HCT116 (cell line): ENCODE data around the gene NCBP3.

Source experiments
- EGR1 ChIP-seq: IDR thresholded peaks from 2 replicates; pipeline ENCODE4 v1.6.1; 2012; ENCODE audit warnings: low read depth
- POLR2A ChIP-seq: IDR thresholded peaks from 2 replicates; pipeline ENCODE4 v1.7.0; 2011; ENCODE audit warnings: borderline replicate concordance; ENCODE audit not compliant: insufficient read depth, insufficient read length; ENCODE audit errors: extremely low read depth
- RAD21 ChIP-seq: IDR thresholded peaks from 2 replicates; pipeline ENCODE4 v1.6.1; 2012; ENCODE audit warnings: low read depth, mild to moderate bottlenecking
- SIN3A ChIP-seq: IDR thresholded peaks from 2 replicates; pipeline ENCODE4 v1.6.1; 2012; ENCODE audit warnings: low read depth
- SP1 ChIP-seq: IDR thresholded peaks from 2 replicates; pipeline ENCODE4 v1.6.1; 2012; ENCODE audit warnings: low read depth
- YY1 ChIP-seq: IDR thresholded peaks from 2 replicates; pipeline ENCODE4 v1.6.1; 2011; ENCODE audit warnings: low read length, low read depth, moderate library complexity, mild to moderate bottlenecking; ENCODE audit not compliant: insufficient replicate concordance; ENCODE audit errors: extremely low read depth
- ZFX ChIP-seq: fragments of 450-650 bp; IDR thresholded peaks from 2 replicates; pipeline ENCODE4 v1.6.1; 2017
- ZNF274 ChIP-seq: fragments of 200-500 bp; sonication (Bioruptor generic); IDR thresholded peaks from 2 replicates; pipeline ENCODE4 v1.6.1; 2014; ENCODE audit warnings: mild to moderate bottlenecking, low read depth, low read length, inconsistent platforms
- TF ChIP-seq, protein P1 (sequence below), 3 experiments: fragments of 200-600 bp in 1 of 3; sonication (generic) in 1 of 3; IDR thresholded peaks in 2 of 3; conservative IDR thresholded peaks in 1 of 3; 2 replicates each; pipeline ENCODE4 v1.5.1; 2012 to 2017; ENCODE audit warnings: low read depth in 2 of 3, low read length in 2 of 3, antibody characterized with exemption in 1 of 3, borderline replicate concordance in 1 of 3, control low read depth in 1 of 3, mild to moderate bottlenecking in 1 of 3, mixed read lengths in 1 of 3, mixed run types in 1 of 3, moderate library complexity in 1 of 3; ENCODE audit not compliant: insufficient read depth in 1 of 3
- TF ChIP-seq, protein P2 (sequence below): IDR thresholded peaks from 2 replicates; pipeline ENCODE4 v1.6.1; 2012; ENCODE audit warnings: low read depth
- TF ChIP-seq, protein P3 (sequence below): IDR thresholded peaks from 2 replicates; pipeline ENCODE4 v1.6.1; 2012

DNA sequence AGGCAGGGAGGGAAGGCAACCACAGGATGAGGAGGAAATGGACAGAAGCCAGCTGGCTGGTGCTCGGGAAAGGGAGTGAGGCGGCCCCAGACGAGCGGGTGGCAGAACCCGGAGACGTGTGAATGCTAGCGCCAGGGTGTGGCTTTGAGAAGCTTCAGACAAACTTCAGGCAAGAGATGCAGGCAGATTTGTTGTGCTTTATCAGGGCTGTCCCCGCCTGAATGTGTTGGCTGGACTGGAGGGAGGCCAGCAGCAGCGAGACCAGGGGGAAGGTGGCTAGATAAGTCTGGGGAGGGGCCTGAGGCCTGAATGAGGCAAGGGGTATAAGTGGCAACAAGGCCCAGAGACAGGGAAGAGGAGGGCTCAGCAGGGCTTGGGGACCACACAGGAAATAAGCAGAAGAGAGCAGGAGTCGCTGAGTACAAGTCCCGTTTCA, 24.8 kb upstream of the NCBP3 start:
- TF ChIP-seq ZNF274 (no peak), POLR2A (no peak), YY1 (no peak), SIN3A (no peak), SP1 (no peak), EGR1 (no peak), RAD21 (no peak), ZFX (no peak)
- TF ChIP-seq, protein P1, sequence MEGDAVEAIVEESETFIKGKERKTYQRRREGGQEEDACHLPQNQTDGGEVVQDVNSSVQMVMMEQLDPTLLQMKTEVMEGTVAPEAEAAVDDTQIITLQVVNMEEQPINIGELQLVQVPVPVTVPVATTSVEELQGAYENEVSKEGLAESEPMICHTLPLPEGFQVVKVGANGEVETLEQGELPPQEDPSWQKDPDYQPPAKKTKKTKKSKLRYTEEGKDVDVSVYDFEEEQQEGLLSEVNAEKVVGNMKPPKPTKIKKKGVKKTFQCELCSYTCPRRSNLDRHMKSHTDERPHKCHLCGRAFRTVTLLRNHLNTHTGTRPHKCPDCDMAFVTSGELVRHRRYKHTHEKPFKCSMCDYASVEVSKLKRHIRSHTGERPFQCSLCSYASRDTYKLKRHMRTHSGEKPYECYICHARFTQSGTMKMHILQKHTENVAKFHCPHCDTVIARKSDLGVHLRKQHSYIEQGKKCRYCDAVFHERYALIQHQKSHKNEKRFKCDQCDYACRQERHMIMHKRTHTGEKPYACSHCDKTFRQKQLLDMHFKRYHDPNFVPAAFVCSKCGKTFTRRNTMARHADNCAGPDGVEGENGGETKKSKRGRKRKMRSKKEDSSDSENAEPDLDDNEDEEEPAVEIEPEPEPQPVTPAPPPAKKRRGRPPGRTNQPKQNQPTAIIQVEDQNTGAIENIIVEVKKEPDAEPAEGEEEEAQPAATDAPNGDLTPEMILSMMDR (IDR thresholded peaks at IDR 0.05 in 2 of 3, conservative IDR thresholded peaks at IDR 0.05 in 1 of 3; ENCODE audit: borderline replicate concordance in 1 of 3, insufficient read depth in 1 of 3, low read depth in 2 of 3, low read length in 2 of 3), result no peak
- TF ChIP-seq, protein P2, sequence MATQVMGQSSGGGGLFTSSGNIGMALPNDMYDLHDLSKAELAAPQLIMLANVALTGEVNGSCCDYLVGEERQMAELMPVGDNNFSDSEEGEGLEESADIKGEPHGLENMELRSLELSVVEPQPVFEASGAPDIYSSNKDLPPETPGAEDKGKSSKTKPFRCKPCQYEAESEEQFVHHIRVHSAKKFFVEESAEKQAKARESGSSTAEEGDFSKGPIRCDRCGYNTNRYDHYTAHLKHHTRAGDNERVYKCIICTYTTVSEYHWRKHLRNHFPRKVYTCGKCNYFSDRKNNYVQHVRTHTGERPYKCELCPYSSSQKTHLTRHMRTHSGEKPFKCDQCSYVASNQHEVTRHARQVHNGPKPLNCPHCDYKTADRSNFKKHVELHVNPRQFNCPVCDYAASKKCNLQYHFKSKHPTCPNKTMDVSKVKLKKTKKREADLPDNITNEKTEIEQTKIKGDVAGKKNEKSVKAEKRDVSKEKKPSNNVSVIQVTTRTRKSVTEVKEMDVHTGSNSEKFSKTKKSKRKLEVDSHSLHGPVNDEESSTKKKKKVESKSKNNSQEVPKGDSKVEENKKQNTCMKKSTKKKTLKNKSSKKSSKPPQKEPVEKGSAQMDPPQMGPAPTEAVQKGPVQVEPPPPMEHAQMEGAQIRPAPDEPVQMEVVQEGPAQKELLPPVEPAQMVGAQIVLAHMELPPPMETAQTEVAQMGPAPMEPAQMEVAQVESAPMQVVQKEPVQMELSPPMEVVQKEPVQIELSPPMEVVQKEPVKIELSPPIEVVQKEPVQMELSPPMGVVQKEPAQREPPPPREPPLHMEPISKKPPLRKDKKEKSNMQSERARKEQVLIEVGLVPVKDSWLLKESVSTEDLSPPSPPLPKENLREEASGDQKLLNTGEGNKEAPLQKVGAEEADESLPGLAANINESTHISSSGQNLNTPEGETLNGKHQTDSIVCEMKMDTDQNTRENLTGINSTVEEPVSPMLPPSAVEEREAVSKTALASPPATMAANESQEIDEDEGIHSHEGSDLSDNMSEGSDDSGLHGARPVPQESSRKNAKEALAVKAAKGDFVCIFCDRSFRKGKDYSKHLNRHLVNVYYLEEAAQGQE, result no peak
- TF ChIP-seq, protein P3, sequence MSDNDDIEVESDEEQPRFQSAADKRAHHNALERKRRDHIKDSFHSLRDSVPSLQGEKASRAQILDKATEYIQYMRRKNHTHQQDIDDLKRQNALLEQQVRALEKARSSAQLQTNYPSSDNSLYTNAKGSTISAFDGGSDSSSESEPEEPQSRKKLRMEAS, result no peak
